HCT116 (cell line): ENCODE data around the gene DTNBP1. TPM values are rescaled to one million over a fixed set of nuclear protein-coding genes. Genes with fewer than 3 reads are reported as not detected.

Experiments used
- ATAC-seq: fragments of 200-7000 bp; cut with Tn5 transposase; 2 replicates; pipeline ENCODE4 v1.9.1; 2020; ENCODE audit warnings: mild to moderate bottlenecking, moderate library complexity
- BruUV-seq: library from RNA; stranded (reverse); fragments of 400-500 nt; replicated peaks from 2 replicates; lab custom pipeline; 2021; lab: Mats Ljungman, UMichigan
- CTCF ChIA-PET: fragments of 300-600 bp; sonication (Branson Sonifier 250); formaldehyde crosslinking; loops from one replicate; lab custom pipeline; 2021; ENCODE audit warnings: antibody characterized with exemption; lab: Charles Lee
- POLR2A ChIA-PET: fragments of 300-600, 350-600 bp; sonication (Branson Sonifier 250); formaldehyde crosslinking; loops from one replicate; lab custom pipeline; 2021; ENCODE audit warnings: antibody characterized with exemption; lab: Charles Lee
- RAD21 ChIA-PET, 2 experiments: fragments of 300-600 bp; sonication (Branson Sonifier 250); formaldehyde crosslinking; loops; one replicate each; lab custom pipeline; 2023; ENCODE audit warnings: low total read pairs in 2 of 2; ENCODE audit not compliant: uncharacterized antibody in 2 of 2, unreplicated experiment in 2 of 2, low non-redundant PET in 1 of 2; lab: Charles Lee
- DNase-seq: peaks from one replicate; pipeline ENCODE4 v3.0.0-alpha.2; 2010; ENCODE audit warnings: low read depth, low spot score
- H2AFZ ChIP-seq: fragments of 200-600 bp; shearing (Covaris generic), sonication (generic); 2 replicates; pipeline ENCODE4 v1.6.1; 2017; ENCODE audit warnings: low read depth, mixed run types, mixed read lengths, antibody characterized with exemption, low read length; ENCODE audit not compliant: poor library complexity, severe bottlenecking
- H3K27ac ChIP-seq: 2 replicates; pipeline ENCODE4 v1.5.1; 2012; ENCODE audit warnings: low read depth, low read length
- H3K27me3 ChIP-seq: fragments of 200-600 bp; sonication (generic); 2 replicates; pipeline ENCODE4 v1.6.1; 2016; ENCODE audit warnings: mixed run types, low read length, mixed read lengths; ENCODE audit not compliant: insufficient read depth
- H3K36me3 ChIP-seq, 2 experiments: fragments of 200-500 bp in 1 of 2; fragments of 200-600 bp in 1 of 2; sonication (Bioruptor generic) in 1 of 2; sonication (generic) in 1 of 2; 2 replicates each; pipeline versions ENCODE4 v1.5.1 to v1.6.1; 2014 to 2016; ENCODE audit warnings: low read length in 2 of 2, inconsistent platforms in 1 of 2, mixed read lengths in 1 of 2, mixed run types in 1 of 2; ENCODE audit not compliant: insufficient read depth in 2 of 2, control insufficient read depth in 1 of 2
- H3K4me1 ChIP-seq, 2 experiments: fragments of 200-600 bp in 1 of 2; sonication (generic) in 1 of 2; 2 replicates each; pipeline versions ENCODE4 v1.5.1 to v1.6.1; 2012 to 2017; ENCODE audit warnings: low read length in 2 of 2, inconsistent platforms in 1 of 2, mild to moderate bottlenecking in 1 of 2, mixed read lengths in 1 of 2, mixed run types in 1 of 2, moderate library complexity in 1 of 2; ENCODE audit not compliant: insufficient read depth in 2 of 2, control insufficient read depth in 1 of 2
- H3K4me2 ChIP-seq: fragments of 200-600 bp; sonication (generic); 2 replicates; pipeline ENCODE4 v1.6.1; 2017; ENCODE audit warnings: mixed run types, low read length, mixed read lengths
- H3K4me3 ChIP-seq, 2 experiments: fragments of 200-600 bp in 1 of 2; sonication (generic) in 1 of 2; replicated peaks in 1 of 2; 2 replicates each; pipeline ENCODE4 v1.5.1; 2011 to 2016; ENCODE audit warnings: low read length in 2 of 2, control low read depth in 1 of 2, low read depth in 1 of 2, mild to moderate bottlenecking in 1 of 2, mixed read lengths in 1 of 2, mixed run types in 1 of 2
- H3K79me2 ChIP-seq: fragments of 200-600 bp; sonication (generic); 2 replicates; pipeline ENCODE4 v1.6.1; 2017; ENCODE audit warnings: mild to moderate bottlenecking, mixed run types, low read length, moderate library complexity, mixed read lengths; ENCODE audit not compliant: insufficient read depth
- H3K9ac ChIP-seq: fragments of 200-600 bp; sonication (generic); 2 replicates; pipeline ENCODE4 v1.6.1; 2016; ENCODE audit warnings: low read length, mixed read lengths
- H3K9me2 ChIP-seq: fragments of 200-600 bp; sonication (generic), shearing (Covaris generic); 2 replicates; pipeline ENCODE4 v1.6.1; 2017; ENCODE audit warnings: mixed run types, mild to moderate bottlenecking, moderate library complexity; ENCODE audit not compliant: insufficient read depth
- H3K9me3 ChIP-seq, 2 experiments: fragments of 200-500 bp in 1 of 2; fragments of 200-600 bp in 1 of 2; sonication (Bioruptor generic) in 1 of 2; sonication (generic) in 1 of 2; 2 replicates each; pipeline ENCODE4 v1.6.1; 2014 to 2017; ENCODE audit warnings: low read length in 2 of 2, mixed read lengths in 2 of 2, inconsistent platforms in 1 of 2, low read depth in 1 of 2, mild to moderate bottlenecking in 1 of 2, mixed run types in 1 of 2, moderate library complexity in 1 of 2; ENCODE audit not compliant: control insufficient read depth in 1 of 2, insufficient read depth in 1 of 2
- H4K20me1 ChIP-seq: fragments of 200-600 bp; sonication (generic), shearing (Covaris generic); 2 replicates; pipeline ENCODE4 v1.6.1; 2017; ENCODE audit warnings: mixed run types, mild to moderate bottlenecking, moderate library complexity; ENCODE audit not compliant: insufficient read depth
- CBX3 ChIP-seq: IDR thresholded peaks from 2 replicates; pipeline ENCODE4 v1.6.1; 2012; ENCODE audit warnings: low read depth
- CEBPB ChIP-seq: IDR thresholded peaks from 2 replicates; pipeline ENCODE4 v1.6.1; 2012; ENCODE audit warnings: low read depth
- EGR1 ChIP-seq: IDR thresholded peaks from 2 replicates; pipeline ENCODE4 v1.6.1; 2012; ENCODE audit warnings: low read depth
- EZH2phosphoT487 ChIP-seq: fragments of 200-600 bp; IDR thresholded peaks from 2 replicates; pipeline ENCODE4 v1.6.1; 2018; ENCODE audit warnings: antibody characterized with exemption, borderline replicate concordance
- FOSL1 ChIP-seq: IDR thresholded peaks from 2 replicates; pipeline ENCODE4 v1.6.1; 2012; ENCODE audit warnings: low read depth
- MAX ChIP-seq: IDR thresholded peaks from 2 replicates; pipeline ENCODE4 v1.6.1; 2012
- POLR2A ChIP-seq: IDR thresholded peaks from 2 replicates; pipeline ENCODE4 v1.7.0; 2011; ENCODE audit warnings: borderline replicate concordance; ENCODE audit not compliant: insufficient read depth, insufficient read length; ENCODE audit errors: extremely low read depth
- POLR2AphosphoS5 ChIP-seq: IDR thresholded peaks from 2 replicates; pipeline ENCODE4 v1.6.1; 2011; ENCODE audit warnings: mild to moderate bottlenecking, low read depth, low read length, moderate library complexity
- SIN3A ChIP-seq: IDR thresholded peaks from 2 replicates; pipeline ENCODE4 v1.6.1; 2012; ENCODE audit warnings: low read depth
- SRF ChIP-seq: IDR thresholded peaks from 2 replicates; pipeline ENCODE4 v1.6.1; 2012; ENCODE audit warnings: low read depth
- YY1 ChIP-seq: IDR thresholded peaks from 2 replicates; pipeline ENCODE4 v1.6.1; 2011; ENCODE audit warnings: low read length, low read depth, moderate library complexity, mild to moderate bottlenecking; ENCODE audit not compliant: insufficient replicate concordance; ENCODE audit errors: extremely low read depth
- ZBTB33 ChIP-seq: IDR thresholded peaks from 2 replicates; pipeline ENCODE4 v1.6.1; 2011; ENCODE audit warnings: mild to moderate bottlenecking, low read length, moderate library complexity; ENCODE audit not compliant: insufficient replicate concordance; ENCODE audit errors: extremely low read depth
- intact Hi-C: fragments of 100-400 bp; cut with micrococcal nuclease; formaldehyde crosslinking; loops from 2 replicates; pipeline ENCODE4 v1.10.0; 2022
- total RNA-seq: library from RNA; stranded (reverse); gene quantifications from one replicate; pipeline ENCODE4 v1.2.1, GENCODE V29; 2021; ENCODE audit not compliant: unreplicated experiment
- TF ChIP-seq, protein P1 (sequence below): IDR thresholded peaks from 2 replicates; pipeline ENCODE4 v1.6.1; 2012; ENCODE audit warnings: low read depth
- TF ChIP-seq, protein P2 (sequence below), 3 experiments: fragments of 200-600 bp in 1 of 3; sonication (generic) in 1 of 3; IDR thresholded peaks in 2 of 3; conservative IDR thresholded peaks in 1 of 3; 2 replicates each; pipeline ENCODE4 v1.5.1; 2012 to 2017; ENCODE audit warnings: low read depth in 2 of 3, low read length in 2 of 3, antibody characterized with exemption in 1 of 3, borderline replicate concordance in 1 of 3, control low read depth in 1 of 3, mild to moderate bottlenecking in 1 of 3, mixed read lengths in 1 of 3, mixed run types in 1 of 3, moderate library complexity in 1 of 3; ENCODE audit not compliant: insufficient read depth in 1 of 3

The DTNBP1 gene
- total RNA-seq, 1 experiment from 2014 or later, result 16.7 TPM

DNA sequence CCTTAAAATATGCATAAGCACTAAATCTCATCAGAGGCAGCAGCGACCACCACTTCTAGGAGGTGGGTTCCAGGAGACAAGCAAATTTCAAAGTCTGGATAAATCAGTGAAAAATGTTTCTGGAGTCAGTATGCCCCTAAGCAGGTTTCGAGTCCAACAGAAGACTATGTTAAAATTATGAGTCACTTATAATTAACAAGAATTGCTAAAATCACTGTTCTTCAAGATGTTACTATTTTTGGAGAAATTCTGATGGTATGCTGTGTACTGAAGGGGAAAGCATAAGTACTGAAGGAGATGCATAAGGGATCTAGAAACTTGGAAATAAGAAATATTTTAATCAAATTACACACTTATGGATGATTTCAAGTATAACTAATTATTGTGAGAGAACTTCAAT, 58.0 kb downstream of the DTNBP1 start:
- BruUV-seq, result no TSS peak
- ChIA-PET POLR2A (interaction anchor here (1.2 kb wide), 1 partner anchor 14 kb away, joined by 3 read pairs; no protein-coding TSS in a partner anchor), CTCF (no interaction called here), RAD21 (no interaction called here)
- no peak overlapping the region for H2AFZ ChIP-seq
- H3K4me3 ChIP-seq, result no peak overlapping the region
- no peaks in the 10 kb centered on the region for H3K36me3 ChIP-seq
- no peak for DNase-seq
- TF ChIP-seq, protein P1, sequence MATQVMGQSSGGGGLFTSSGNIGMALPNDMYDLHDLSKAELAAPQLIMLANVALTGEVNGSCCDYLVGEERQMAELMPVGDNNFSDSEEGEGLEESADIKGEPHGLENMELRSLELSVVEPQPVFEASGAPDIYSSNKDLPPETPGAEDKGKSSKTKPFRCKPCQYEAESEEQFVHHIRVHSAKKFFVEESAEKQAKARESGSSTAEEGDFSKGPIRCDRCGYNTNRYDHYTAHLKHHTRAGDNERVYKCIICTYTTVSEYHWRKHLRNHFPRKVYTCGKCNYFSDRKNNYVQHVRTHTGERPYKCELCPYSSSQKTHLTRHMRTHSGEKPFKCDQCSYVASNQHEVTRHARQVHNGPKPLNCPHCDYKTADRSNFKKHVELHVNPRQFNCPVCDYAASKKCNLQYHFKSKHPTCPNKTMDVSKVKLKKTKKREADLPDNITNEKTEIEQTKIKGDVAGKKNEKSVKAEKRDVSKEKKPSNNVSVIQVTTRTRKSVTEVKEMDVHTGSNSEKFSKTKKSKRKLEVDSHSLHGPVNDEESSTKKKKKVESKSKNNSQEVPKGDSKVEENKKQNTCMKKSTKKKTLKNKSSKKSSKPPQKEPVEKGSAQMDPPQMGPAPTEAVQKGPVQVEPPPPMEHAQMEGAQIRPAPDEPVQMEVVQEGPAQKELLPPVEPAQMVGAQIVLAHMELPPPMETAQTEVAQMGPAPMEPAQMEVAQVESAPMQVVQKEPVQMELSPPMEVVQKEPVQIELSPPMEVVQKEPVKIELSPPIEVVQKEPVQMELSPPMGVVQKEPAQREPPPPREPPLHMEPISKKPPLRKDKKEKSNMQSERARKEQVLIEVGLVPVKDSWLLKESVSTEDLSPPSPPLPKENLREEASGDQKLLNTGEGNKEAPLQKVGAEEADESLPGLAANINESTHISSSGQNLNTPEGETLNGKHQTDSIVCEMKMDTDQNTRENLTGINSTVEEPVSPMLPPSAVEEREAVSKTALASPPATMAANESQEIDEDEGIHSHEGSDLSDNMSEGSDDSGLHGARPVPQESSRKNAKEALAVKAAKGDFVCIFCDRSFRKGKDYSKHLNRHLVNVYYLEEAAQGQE, result no peak
- no peak for TF ChIP-seq EGR1
- no peak for TF ChIP-seq ZBTB33
- no peak for TF ChIP-seq CBX3
- no peak for TF ChIP-seq MAX
- TF ChIP-seq FOSL1, result no peak
- TF ChIP-seq, protein P2, sequence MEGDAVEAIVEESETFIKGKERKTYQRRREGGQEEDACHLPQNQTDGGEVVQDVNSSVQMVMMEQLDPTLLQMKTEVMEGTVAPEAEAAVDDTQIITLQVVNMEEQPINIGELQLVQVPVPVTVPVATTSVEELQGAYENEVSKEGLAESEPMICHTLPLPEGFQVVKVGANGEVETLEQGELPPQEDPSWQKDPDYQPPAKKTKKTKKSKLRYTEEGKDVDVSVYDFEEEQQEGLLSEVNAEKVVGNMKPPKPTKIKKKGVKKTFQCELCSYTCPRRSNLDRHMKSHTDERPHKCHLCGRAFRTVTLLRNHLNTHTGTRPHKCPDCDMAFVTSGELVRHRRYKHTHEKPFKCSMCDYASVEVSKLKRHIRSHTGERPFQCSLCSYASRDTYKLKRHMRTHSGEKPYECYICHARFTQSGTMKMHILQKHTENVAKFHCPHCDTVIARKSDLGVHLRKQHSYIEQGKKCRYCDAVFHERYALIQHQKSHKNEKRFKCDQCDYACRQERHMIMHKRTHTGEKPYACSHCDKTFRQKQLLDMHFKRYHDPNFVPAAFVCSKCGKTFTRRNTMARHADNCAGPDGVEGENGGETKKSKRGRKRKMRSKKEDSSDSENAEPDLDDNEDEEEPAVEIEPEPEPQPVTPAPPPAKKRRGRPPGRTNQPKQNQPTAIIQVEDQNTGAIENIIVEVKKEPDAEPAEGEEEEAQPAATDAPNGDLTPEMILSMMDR (IDR thresholded peaks at IDR 0.05 in 2 of 3, conservative IDR thresholded peaks at IDR 0.05 in 1 of 3; ENCODE audit: borderline replicate concordance in 1 of 3, insufficient read depth in 1 of 3, low read depth in 2 of 3, low read length in 2 of 3), result no peak
- TF ChIP-seq YY1, result no peak
- TF ChIP-seq POLR2AphosphoS5, result no peak
- TF ChIP-seq CEBPB, result no peak
- TF ChIP-seq SIN3A, result no peak
- no peak for TF ChIP-seq SRF
- no peak for TF ChIP-seq POLR2A
- TF ChIP-seq EZH2phosphoT487, result no peak
- no peak overlapping the region for H3K4me2 ChIP-seq
- H3K4me1 ChIP-seq, result peaks cover 0 to 9% of the 10 kb centered on the region in 2 experiments; a peak in 2 of 4 replicates
- intact Hi-C loops, result no loop called here
- no peaks in the 10 kb centered on the region for H3K9me3 ChIP-seq
- no peaks in the 10 kb centered on the region for H4K20me1 ChIP-seq
- no peaks in the 10 kb centered on the region for H3K9me2 ChIP-seq
- no peak overlapping the region for H3K9ac ChIP-seq
- H3K79me2 ChIP-seq, result no peaks in the 10 kb centered on the region
- H3K27me3 ChIP-seq, result no peaks in the 10 kb centered on the region
- ATAC-seq, result no peak
- H3K27ac ChIP-seq, result no peak overlapping the region
